Left lung (tissue), 10 donors: Measurements from ENCODE around the gene XYLT2. TPM values are rescaled to one million over a fixed set of nuclear protein-coding genes. Genes with fewer than 3 reads are reported as not detected.
"Not testable (repeated sequence)": the region's sequence is repeated elsewhere in the genome, so short reads cannot be mapped to it uniquely, and the experiment has no call there.

Experiments
- ATAC-seq: fragments of 200-7000 bp; cut with Tn5 transposase; one replicate; pipeline ENCODE4 v1.9.1; 2020; ENCODE audit warnings: moderate library complexity
- DNase-seq, 4 donors: peaks; one replicate each; pipeline ENCODE4 v3.0.0-alpha.2; 2013 to 2020
- H3K27ac ChIP-seq, 2 donors: fragments of 200-600 bp; sonication (generic) in 1 of 2; one replicate each; pipeline versions ENCODE4 v1.5.0 to v1.8.0; 2020 to 2021
- H3K27me3 ChIP-seq, 2 donors: fragments of 200-600 bp; sonication (generic) in 1 of 2; one replicate each; pipeline versions ENCODE4 v1.5.0 to v1.8.0; 2020 to 2021
- H3K36me3 ChIP-seq, 2 donors: fragments of 200-600 bp; sonication (generic) in 1 of 2; one replicate each; pipeline versions ENCODE4 v1.5.0 to v1.8.0; 2020 to 2021
- H3K4me1 ChIP-seq, 2 donors: fragments of 200-600 bp; one replicate each; pipeline ENCODE4 v1.8.0; 2021
- H3K4me3 ChIP-seq, 2 donors: fragments of 200-600 bp; sonication (generic) in 1 of 2; one replicate each; pipeline versions ENCODE4 v1.5.0 to v1.8.0; 2020 to 2021; ENCODE audit warnings: mild to moderate bottlenecking in 1 of 2
- H3K9me3 ChIP-seq, 2 donors: fragments of 200-600 bp; sonication (generic) in 1 of 2; one replicate each; pipeline versions ENCODE4 v1.5.0 to v1.8.0; 2020 to 2021
- intact Hi-C, 2 donors: fragments of 100-400 bp; cut with DNase I; formaldehyde crosslinking; loops; one replicate each; pipeline versions ENCODE4 v1.11.2 to v1.14.2; 2022
- polyA plus RNA-seq, 6 donors: library from polyadenylated mRNA; unstranded; fragments of 120-200 nt; gene quantifications; one replicate each; pipeline ENCODE4 v1.2.1, GENCODE V29; 2013; ENCODE audit not compliant: insufficient read length in 6 of 6
- total RNA-seq, 2 donors: library from RNA; stranded (reverse); fragmentation: NEBNext Ultra II Directional; extraction: Animal tissue kit (Norgen Biotek cat#: 25700); gene quantifications; one replicate each; pipeline ENCODE4 v1.2.1, GENCODE V29; 2021
- TF ChIP-seq, protein P1 (sequence below), 2 donors: fragments of 200-600 bp; sonication (generic) in 1 of 2; IDR thresholded peaks; one replicate each; pipeline versions ENCODE4 v1.5.0 to v1.8.0; 2021; ENCODE audit warnings: antibody characterized with exemption in 2 of 2
- donor health status: DM: no; HTN: yes; CAD: no.
- donor health status: DM: no; HTN: no; CAD: no.

XYLT2 gene
- total and polyA plus RNA-seq, 8 donors = 18.6 to 25.0 (median 21.4) TPM

DNA sequence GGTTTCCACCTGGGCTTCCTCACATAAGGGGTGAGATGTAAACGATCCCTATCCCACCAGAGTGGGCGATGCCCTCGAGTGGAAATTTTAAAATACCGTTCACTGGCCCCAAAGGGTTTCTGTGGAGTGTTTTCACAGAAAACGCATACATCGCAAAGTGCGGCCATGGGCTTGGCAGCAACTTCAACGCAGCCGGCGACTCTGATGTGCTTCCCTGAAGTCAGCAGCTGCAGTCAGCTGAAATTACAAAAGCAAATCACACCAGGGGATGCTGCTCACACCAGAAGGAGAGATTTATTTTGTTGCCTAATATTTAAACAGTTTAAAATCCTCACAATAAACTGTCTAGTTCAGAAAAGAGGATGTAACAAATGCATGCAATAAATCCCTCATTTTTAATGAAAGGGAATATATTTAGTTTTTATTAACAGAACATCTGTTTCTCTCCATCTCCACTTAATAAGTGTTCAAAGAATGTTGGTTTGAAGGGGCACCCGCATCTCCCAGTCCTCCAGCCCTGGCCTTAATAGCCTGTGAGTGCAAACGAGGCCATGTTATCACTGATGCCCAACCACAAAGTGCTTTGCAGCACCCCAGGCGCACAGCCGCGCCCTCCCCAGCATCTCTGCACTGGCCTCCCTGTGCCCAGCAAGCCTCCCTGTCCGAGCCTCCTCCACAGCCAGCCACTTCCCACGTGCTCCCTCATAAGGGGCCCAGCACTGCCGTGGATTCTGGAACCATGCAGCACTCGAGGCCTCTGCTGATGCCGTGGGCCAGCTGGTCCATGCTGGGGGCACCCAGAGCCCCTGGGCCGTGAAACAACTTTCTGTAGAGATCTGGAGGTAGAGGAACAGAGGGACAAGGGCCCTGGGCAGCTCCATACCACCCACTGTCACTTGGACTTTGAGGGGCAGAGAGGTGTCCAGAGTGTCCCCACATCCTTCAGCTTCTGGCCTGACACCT is 17.3 kb upstream of the XYLT2 start:
- TF ChIP-seq, protein P1, sequence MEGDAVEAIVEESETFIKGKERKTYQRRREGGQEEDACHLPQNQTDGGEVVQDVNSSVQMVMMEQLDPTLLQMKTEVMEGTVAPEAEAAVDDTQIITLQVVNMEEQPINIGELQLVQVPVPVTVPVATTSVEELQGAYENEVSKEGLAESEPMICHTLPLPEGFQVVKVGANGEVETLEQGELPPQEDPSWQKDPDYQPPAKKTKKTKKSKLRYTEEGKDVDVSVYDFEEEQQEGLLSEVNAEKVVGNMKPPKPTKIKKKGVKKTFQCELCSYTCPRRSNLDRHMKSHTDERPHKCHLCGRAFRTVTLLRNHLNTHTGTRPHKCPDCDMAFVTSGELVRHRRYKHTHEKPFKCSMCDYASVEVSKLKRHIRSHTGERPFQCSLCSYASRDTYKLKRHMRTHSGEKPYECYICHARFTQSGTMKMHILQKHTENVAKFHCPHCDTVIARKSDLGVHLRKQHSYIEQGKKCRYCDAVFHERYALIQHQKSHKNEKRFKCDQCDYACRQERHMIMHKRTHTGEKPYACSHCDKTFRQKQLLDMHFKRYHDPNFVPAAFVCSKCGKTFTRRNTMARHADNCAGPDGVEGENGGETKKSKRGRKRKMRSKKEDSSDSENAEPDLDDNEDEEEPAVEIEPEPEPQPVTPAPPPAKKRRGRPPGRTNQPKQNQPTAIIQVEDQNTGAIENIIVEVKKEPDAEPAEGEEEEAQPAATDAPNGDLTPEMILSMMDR (IDR thresholded peaks at IDR 0.05) = no peak
- ATAC-seq = no peak
- peak in 2 of 4 donors; percentile 71 to 82 for DNase-seq
- Histone ChIP-seq H3K4me3 (no peak overlapping the region), H3K27me3 (no peaks in the 10 kb centered on the region), H3K9me3 (no peaks in the 10 kb centered on the region), H3K36me3 (no peaks in the 10 kb centered on the region), H3K4me1 (no peaks in the 10 kb centered on the region), H3K27ac (no peak overlapping the region)
- intact Hi-C loops = no loop called here

DNA sequence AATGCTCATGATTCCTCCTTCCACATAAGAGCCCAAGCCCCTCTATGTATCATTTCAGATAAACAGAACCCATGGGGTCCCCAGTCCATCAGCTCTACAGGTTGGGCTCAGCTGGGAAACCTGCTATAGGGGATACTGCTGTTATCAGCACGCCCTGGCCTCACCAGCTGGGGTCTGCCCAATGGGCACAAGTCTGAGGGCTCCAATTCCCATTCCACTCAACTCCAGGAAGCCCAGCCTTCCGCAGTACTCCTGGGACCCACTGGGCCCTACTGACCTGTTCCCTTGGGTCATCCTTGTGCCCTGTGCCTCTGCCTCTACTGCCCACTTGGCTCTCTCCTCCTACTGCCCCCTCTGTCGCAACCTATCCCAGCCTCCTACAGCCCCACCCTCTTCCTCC is 16.2 kb upstream of the XYLT2 start:
- TF ChIP-seq, protein P1 (IDR thresholded peaks at IDR 0.05) = no peak
- H3K36me3 ChIP-seq = no peaks in the 10 kb centered on the region
- intact Hi-C loops = no loop called here
- H3K27ac ChIP-seq = no peak overlapping the region
- DNase-seq (no peak), ATAC-seq (no peak)
- no peaks in the 10 kb centered on the region for H3K4me1 ChIP-seq
- H3K4me3 ChIP-seq = no peak overlapping the region
- H3K27me3 ChIP-seq = peaks cover 0 to 2% of the 10 kb centered on the region in 2 donors
- H3K9me3 ChIP-seq = no peaks in the 10 kb centered on the region

DNA sequence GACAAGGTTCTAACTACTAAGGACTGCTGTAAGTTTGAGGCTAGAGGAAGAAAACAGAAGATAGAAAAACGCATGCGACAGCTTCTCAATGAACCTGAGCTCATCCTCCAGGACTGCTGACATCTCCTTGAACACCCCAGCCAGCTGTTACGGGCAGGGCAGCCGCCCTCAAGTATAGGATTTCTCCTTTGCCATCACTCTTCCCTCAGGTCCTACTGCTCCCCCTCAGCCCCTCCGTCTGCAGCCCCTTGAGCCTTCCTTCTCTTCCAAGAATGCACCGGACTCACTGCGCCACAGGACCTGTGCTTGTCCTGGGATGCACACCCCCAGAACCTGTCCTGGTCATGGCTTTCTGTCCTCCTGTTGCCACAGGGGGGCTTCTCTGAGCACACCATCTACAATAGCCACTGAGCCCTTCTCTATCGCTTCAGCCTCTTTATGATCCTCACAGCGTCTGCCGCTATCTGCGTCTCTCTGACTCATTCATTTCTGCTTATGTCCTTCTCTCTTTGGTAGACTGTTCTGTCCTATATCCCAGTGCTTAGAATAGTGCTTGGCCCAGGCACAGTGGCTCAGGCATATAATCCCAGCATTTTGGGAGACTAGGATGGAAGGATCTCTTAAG is 15.7 kb upstream of the XYLT2 start:
- H3K27ac ChIP-seq = no peak overlapping the region
- no peaks in the 10 kb centered on the region for H3K36me3 ChIP-seq
- TF ChIP-seq, protein P1 (IDR thresholded peaks at IDR 0.05) = no peak
- intact Hi-C loops = no loop called here
- H3K9me3 ChIP-seq = no peaks in the 10 kb centered on the region
- H3K27me3 ChIP-seq = peaks cover 0 to 4% of the 10 kb centered on the region in 2 donors
- ATAC-seq = no peak
- DNase-seq = no peak
- no peak overlapping the region for H3K4me3 ChIP-seq
- H3K4me1 ChIP-seq = no peaks in the 10 kb centered on the region

DNA sequence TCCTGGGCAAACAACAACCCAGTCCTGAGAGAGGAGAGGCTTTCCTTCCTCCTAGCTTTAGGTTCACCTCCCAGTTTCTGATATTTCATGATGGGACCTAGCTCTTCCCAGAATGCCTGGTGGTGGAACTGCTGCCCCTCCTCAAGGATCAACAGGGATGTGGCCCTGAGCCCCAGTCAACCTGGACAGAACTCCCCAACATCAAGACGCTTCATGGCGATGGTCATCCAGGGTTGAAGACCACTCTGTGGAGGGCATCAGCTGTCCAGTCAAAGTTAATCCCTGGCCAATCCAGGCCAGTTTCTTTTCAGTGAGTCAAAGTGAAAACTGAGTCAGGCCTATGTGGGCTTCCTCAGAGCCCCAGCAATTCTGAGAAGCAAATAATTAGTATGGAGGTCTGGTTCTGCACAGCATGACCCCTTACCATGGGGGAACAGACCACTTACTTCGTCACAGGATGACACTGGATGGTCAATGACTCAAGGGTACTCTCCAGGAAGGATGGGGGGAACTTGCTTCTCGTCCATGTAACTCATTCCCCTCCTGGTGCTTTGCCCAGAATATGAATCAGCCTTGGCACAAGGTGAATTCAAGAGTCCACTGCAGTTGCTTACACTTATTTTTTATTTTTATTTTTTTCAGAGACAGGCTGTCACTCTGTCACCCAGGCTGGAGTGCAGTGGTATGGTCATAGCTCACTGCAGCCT is 14.7 kb upstream of the XYLT2 start:
- Histone ChIP-seq H3K27ac (no peak overlapping the region), H3K36me3 (no peaks in the 10 kb centered on the region), H3K4me3 (no peak overlapping the region), H3K9me3 (no peaks in the 10 kb centered on the region), H3K4me1 (no peaks in the 10 kb centered on the region), H3K27me3 (peaks cover 0 to 4% of the 10 kb centered on the region in 2 donors)
- intact Hi-C loops = no loop called here
- ATAC-seq (no peak), DNase-seq (no peak)
- TF ChIP-seq, protein P1 (IDR thresholded peaks at IDR 0.05) = no peak

DNA sequence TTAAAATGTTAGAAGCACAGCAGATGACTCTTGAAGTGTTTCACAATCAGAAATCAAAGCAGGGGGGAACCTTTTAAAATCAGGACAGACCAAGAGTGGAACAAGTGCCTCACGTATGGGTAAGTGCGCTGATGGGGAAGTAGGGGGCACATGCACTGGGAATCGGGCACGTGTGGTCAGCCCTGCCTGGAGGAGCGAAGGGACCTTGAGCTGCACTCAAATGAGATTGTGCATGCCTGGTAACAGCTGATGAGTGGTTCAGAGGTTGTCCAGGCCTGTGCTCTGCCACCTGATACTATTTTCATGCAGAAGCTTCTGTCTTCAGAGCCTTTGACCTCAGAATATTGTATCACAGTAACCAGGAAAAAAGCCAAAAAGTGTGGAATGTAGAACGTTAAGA is 13.7 kb upstream of the XYLT2 start:
- H3K4me1 ChIP-seq = no peaks in the 10 kb centered on the region
- intact Hi-C loops = no loop called here
- no peaks in the 10 kb centered on the region for H3K9me3 ChIP-seq
- TF ChIP-seq, protein P1 (IDR thresholded peaks at IDR 0.05) = no peak
- H3K27ac ChIP-seq = no peak overlapping the region
- no peaks in the 10 kb centered on the region for H3K36me3 ChIP-seq
- H3K4me3 ChIP-seq = no peak overlapping the region
- ATAC-seq = no peak
- no peak for DNase-seq
- peaks cover 0 to 4% of the 10 kb centered on the region in 2 donors for H3K27me3 ChIP-seq

DNA sequence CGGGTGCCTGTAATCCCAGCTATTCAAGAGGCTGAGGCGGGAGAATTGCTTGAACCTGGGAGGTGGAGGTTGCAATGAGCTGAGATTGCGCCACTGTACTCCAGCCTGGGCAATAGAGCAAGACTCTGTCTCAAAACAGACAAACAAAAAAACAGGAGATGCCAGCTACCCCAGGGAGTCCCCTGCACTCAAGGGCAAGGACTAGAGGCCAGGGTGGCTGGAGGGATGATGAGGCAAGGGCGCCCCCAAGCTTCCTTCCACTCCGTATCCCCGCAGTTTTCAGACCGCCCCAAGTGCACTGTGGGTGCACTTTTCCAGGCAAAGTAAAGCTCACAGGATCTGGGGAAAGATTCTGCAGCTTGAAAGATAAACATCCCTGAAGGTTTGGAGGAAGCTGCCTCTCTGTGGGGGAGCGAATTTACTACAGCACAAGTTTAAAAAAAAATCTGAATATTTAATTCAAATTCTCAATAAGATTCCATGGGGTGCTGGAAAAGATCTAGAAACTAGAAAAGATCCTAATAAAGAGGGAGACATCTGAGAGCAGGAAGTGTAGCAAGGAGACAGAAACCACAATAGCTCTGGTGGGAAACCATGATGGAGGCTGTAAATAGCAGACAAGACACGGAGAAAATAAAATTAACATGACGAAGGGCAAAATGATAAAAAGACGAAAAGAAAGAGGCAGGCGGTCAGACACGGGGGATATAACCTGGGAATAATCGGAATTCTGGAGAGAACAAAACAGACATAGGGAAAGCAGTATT is 12.5 kb upstream of the XYLT2 start:
- H3K9me3 ChIP-seq, H3K27ac ChIP-seq, H3K27me3 ChIP-seq, H3K4me1 ChIP-seq, H3K4me3 ChIP-seq, DNase-seq, ATAC-seq, intact Hi-C loops, H3K36me3 ChIP-seq: not testable (repeated sequence)
